ENCODE measurements around the gene TMED10.
A peak's percentile ranks its signal among the peaks of the same experiment; 100 is the strongest.
"Not testable (repeated sequence)": the region's sequence is repeated elsewhere in the genome, so short reads cannot be mapped to it uniquely, and the experiment has no call there.

TMED10 gene

DNA sequence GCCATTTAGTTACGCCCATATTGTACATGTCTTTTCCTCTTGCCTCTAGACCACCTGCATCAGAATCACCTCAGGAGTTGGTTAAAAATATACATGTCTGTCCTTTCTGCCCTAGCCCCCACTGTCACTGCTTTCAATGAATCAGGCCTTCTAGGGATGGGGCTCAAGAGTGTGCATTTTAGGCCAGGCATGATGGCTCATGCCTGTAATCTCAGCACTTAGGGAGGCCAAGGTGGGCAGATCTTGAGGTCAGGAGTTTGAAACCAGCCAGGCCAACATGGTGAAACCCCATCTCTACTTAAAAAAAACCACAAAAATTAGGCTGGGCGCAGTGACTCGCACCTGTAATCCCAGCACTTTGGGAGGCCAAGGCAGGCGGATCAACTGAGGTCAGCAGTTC is 13.6 kb upstream of the TMED10 start:
- peak; percentile 22 for DNase-seq

DNA sequence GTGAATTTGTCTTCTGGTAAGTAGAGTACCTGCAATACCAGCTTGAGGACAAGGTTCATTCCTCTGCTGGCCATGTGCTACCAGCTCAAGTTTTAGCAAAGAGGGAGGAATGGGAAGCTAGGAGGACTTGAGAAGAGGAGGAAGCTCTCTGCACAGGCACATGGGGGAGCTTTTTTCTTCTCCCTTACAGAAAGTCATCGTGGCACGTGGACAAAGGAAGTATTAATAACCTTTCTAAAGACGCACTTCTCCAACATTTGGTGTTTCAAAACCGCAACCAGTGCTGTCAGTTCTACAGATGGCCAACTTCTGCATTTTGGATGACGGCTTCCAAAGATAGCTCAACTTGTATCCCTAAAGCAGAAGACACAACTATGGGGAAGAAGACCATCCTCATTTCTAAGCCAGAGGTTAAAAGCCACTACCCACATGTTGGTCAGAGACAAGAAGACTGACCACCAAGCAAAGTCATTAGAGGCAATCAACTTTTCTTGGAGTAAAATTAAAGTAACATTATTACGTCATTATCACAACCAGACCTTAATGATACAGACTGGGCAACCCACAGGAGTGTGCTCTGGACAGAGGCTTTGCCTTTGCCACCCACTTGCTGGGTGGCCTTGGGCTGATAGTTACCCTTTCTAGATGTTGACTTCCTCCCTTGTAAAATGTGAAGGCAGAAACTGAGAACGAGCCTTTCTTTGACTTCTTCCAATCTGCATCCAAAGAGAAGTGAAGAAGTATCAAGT is 12.3 kb upstream of the TMED10 start:
- peak; percentile 100 for DNase-seq

DNA sequence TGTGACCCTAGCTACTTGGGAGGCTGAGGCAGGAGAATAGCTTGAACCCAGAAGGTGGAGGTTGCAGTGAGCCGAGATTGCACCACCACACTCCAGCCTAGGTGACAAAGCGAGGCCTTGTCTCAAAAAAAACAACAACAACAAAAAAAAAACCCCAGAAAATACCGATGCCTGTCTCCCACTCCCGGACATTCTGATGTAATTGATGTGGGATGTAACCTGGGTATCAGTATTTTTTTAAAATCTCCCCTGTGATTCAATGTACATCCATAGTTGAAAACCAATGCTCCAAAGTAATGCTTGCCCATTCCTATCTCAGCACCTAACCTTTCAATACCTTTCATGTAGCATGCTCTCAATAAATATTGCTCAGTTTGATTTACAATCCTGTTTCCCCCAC is 11.7 kb upstream of the TMED10 start:
- DNase-seq, result no peak

GRCh38 chr14:75186953-75187352 is 10.5 kb upstream of the TMED10 start:
- peak; percentile 42 for DNase-seq

- DNase-seq, result no peak
Measured at GRCh38 chr14:75185251-75186040, 9.0 kb upstream of the TMED10 start.

DNA sequence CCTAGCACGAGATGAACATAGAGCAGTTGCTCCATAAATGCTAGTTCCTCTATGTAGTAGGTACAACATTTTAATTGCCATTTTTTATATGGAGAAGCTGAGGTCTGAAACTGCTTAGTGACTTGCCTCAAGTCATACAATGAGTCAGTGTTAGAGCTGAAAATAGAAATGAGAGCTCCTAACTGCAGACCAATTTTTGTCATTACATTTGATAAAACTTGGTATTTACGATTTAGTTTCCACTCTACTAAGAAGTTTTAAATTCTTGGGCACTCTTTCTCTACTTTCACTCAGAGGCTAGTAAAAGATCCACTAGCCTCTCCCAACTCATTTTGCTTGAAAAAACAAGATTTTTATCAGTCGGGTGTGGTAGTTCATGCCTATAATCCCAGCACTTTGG is 8.1 kb upstream of the TMED10 start:
- DNase-seq, result peak; percentile 95

DNA sequence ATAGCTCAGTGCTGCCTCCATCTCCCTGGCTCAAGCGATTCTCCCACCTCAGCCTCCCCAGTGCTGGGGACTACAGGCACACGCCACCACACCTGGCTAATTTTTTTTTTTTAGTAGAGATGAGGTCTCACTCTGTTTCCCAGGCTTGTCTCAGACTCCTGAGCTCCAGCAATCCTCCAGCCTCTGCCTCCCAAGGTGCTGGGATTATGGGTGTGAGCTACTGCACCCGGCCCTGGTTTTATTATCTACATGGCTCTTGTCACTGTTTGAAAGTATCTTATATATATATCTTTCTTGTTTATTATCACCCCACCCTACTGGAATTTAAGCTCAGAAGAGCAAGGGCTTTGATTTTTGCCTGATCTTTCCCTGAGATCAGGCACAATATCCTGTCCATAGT is 7.6 kb upstream of the TMED10 start:
- DNase-seq, result no peak

DNA sequence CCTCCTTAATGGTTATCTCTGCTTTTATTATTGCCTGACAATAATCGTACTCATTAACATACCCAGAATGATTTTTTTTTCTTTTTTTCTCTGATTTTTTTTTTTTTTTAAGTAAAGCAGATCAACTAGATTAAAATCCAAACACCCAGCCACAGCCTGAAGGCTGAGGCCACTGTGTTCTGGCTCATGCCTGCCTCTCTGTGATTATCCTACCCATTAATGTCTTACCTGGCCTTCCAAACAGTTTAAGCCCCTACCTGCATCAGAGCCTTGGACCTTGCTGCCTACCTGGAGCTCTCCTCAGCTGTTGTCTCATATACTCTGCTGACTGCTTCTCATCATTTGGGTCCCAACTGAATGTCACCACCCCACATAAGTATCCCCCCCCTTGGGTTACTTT is 6.8 kb upstream of the TMED10 start:
- no peak for DNase-seq

DNA sequence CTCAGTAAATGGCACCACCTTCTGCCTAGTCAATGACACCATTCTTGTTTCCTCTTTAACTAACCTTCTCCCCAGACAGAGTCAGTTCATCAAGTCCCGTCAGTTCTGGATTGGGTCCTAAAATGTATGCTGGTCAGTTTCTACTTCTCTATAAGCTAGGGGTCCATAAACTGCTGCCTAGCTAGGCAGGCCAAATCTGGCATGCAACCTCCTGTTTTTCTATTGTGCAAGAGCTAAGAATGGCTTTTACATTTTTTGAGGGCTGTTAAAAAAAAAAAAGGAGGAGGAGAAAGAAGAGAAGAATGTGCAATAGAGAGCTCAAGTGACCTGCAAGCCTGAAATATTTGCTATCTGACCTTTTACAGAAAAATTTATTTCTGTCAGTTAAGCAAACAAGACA is 6.4 kb upstream of the TMED10 start:
- peak; percentile 99 for DNase-seq

DNA sequence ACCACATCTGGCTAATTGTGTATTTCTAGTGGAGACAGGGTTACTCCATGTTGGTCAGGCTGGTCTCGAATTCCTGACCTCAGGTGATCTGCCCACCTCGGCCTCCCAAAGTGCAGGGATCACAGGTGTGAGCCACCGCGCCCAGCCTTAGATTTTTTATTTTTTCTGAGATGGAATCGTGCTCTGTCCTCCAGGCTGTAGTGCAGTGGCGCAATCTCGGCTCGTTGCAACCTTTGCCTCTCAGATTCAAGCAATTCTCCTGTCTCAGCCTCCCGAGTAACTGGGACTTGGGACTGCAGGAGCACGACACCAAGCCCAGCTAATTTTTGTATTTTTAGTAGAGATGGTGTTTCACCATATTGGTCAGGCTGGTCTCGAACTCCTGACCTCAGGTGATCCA is 5.8 kb upstream of the TMED10 start:
- DNase-seq, result not testable (repeated sequence)

- peak; percentile 32 for DNase-seq
Measured at GRCh38 chr14:75181293-75182062, 5.1 kb upstream of the TMED10 start.

- DNase-seq, result peak; percentile 53
Measured at GRCh38 chr14:75175677-75176141, 703 bp downstream of the TMED10 start.

DNA sequence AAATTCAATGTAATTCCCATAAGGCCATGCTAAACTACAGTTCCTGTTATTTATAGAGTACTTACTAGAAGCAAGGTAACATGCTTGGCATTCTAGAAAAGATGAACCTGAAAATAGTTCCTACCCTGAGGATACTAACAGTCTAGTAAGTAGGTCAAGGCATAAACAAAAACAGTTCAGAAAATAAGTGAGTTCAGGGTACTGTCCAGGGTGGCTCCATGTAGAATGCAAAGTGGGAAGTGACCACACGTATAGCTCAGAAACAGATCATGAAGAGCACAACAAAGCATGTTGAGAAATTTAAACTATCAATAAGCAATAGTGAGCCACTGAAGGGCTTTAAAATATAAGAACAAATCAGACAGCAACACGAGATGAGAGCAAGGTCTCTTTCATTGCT is 2.3 kb downstream of the TMED10 start:
- DNase-seq, result peak; percentile 20

GRCh38 chr14:75170772-75171171 is 5.6 kb downstream of the TMED10 start:
- DNase-seq, result peak; percentile 30

- no peak for DNase-seq
Measured at GRCh38 chr14:75168586-75169335, 7.7 kb downstream of the TMED10 start.

- DNase-seq, result peak; percentile 35
Measured at GRCh38 chr14:75167325-75167724, 9.1 kb downstream of the TMED10 start.

DNA sequence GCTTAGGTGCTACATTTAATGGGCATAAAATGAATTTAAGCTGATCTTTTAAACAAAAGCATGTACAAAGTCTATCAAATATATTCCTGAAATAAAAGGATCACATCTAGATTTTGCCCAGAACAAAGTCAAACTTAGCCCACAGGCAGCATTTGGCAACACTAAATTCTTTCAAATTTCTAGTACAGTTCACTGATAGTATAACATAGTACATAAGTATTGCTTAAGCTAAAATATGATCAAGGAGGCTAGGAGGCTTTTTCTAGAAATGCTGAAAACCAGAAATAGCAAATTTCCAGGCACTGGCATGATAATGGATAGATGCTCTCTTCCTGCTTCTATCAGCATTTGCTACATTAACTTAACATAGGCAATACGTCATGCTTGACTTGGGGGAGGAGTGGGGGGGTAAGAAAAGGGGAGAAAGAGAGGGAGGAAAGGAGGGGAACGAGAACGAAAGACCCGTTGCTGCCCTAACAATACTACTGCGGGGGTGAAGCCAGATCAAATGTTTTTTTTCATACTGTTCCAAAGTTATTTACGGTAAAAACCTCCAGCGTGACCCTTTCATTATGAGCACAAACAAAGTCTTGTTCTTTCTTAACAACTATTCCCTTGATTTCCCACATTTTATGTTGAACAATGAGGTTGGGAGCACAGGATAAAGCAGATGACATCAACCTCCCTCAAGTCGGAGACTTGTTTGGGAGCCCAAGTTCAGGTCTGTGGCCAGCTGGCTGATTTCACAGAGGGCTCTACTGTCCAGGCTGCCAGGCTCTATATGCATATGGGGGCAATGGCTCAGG is 10.6 kb downstream of the TMED10 start:
- no peak for DNase-seq

- DNase-seq, result no peak
Measured at GRCh38 chr14:75164809-75165208, 11.6 kb downstream of the TMED10 start.

DNA sequence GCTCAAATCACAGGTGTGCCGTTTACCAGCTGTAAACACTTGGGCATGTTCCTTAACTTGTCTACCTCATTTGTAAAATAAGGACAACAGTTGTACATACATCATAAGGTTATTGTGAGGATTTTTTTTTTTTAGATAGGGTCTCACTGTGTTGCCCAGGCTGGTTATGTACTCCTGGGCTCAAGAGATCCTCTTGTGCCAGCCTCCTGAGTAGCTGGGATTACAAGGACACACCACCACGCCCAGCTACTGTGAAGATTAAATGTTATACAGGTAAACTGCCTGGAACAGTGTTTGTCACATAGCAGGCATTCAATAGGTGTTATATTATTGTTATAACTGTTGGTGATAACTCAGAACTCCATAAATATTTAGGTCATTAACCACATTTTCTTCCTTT is 12.7 kb downstream of the TMED10 start:
- no peak for DNase-seq

GRCh38 chr14:75162631-75163030 is 13.8 kb downstream of the TMED10 start:
- no peak for DNase-seq

DNA sequence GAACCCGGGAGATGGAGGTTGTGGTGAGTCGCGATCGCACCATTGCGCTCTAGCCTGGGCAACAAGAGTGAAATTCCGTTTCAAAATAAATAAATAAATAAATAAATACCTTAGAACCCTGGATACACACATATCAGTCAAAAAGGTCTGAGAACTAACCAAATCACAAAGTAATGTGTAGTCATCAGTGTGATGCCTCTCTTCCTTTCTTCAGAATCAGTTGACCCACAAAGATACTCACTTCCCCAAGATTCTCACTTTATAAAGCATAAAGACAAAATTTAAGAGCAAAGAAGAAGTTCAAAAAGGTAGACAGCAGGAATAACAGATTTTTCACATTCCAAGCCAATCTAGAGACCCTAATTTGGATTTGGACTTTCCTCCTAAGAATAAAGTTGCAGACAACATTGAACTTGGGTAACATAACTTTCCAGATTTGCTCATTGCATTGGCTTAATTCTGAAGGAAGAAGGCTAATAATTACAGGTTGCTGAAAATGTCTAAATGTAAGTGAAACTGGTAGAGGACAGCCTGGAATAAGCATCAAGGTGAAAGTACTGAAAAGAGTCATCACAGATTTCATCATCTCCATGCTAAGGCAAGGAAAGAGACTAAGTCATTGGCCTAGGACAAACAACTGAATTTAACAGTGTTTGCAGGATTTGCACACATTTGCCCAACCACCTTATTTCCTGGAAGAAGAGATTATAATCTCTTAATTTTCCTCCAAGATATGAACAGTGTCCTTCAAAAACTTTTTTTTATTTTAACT is 17.4 kb downstream of the TMED10 start:
- DNase-seq, result peak; percentile 60
